WERI-Rb-1 (cell line): ENCODE data around the gene VRK3.
"Not testable (repeated sequence)": the region's sequence is repeated elsewhere in the genome, so short reads cannot be mapped to it uniquely, and the experiment has no call there.

Source experiments
- DNase-seq: peaks from one replicate; pipeline ENCODE4 v3.0.0-alpha.2; 2020
- H3K27ac ChIP-seq: fragments of 250-450 bp; sonication (Bioruptor Pico); 2 replicates; pipeline ENCODE4 v1.5.1; 2020; ENCODE audit warnings: mild to moderate bottlenecking, moderate library complexity
- H3K27me3 ChIP-seq: fragments of 250-450 bp; sonication (Bioruptor Pico); 2 replicates; pipeline ENCODE4 v1.5.1; 2021; ENCODE audit warnings: mild to moderate bottlenecking, low read depth, moderate library complexity; ENCODE audit not compliant: insufficient read depth, severe bottlenecking
- H3K36me3 ChIP-seq: fragments of 250-450 bp; sonication (Bioruptor Pico); 2 replicates; pipeline ENCODE4 v1.5.1; 2020; ENCODE audit warnings: mild to moderate bottlenecking, moderate library complexity
- H3K4me3 ChIP-seq: 2 replicates; pipeline ENCODE4 v1.5.1; 2011; ENCODE audit warnings: low read depth, mild to moderate bottlenecking, control low read depth, low read length
- H3K9me3 ChIP-seq: fragments of 250-450 bp; sonication (Bioruptor Pico); 2 replicates; pipeline ENCODE4 v1.5.1; 2021; ENCODE audit warnings: mild to moderate bottlenecking, moderate library complexity; ENCODE audit not compliant: severe bottlenecking
- TF ChIP-seq, protein P1 (sequence below): IDR thresholded peaks from 2 replicates; pipeline ENCODE4 v1.5.1; 2011; ENCODE audit warnings: low read depth, mild to moderate bottlenecking, control low read depth, inconsistent platforms, low read length

VRK3 gene

GRCh38 chr19:49968279-49968922 lies 56.8 kb downstream of the VRK3 start:
- H3K4me3 ChIP-seq: no peak overlapping the region
- H3K9me3 ChIP-seq: no peaks in the 10 kb centered on the region
- H3K27me3 ChIP-seq: no peaks in the 10 kb centered on the region
- TF ChIP-seq, protein P1, sequence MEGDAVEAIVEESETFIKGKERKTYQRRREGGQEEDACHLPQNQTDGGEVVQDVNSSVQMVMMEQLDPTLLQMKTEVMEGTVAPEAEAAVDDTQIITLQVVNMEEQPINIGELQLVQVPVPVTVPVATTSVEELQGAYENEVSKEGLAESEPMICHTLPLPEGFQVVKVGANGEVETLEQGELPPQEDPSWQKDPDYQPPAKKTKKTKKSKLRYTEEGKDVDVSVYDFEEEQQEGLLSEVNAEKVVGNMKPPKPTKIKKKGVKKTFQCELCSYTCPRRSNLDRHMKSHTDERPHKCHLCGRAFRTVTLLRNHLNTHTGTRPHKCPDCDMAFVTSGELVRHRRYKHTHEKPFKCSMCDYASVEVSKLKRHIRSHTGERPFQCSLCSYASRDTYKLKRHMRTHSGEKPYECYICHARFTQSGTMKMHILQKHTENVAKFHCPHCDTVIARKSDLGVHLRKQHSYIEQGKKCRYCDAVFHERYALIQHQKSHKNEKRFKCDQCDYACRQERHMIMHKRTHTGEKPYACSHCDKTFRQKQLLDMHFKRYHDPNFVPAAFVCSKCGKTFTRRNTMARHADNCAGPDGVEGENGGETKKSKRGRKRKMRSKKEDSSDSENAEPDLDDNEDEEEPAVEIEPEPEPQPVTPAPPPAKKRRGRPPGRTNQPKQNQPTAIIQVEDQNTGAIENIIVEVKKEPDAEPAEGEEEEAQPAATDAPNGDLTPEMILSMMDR: no peak
- no peak overlapping the region for H3K27ac ChIP-seq
- no peaks in the 10 kb centered on the region for H3K36me3 ChIP-seq
- DNase-seq: no peak

DNA sequence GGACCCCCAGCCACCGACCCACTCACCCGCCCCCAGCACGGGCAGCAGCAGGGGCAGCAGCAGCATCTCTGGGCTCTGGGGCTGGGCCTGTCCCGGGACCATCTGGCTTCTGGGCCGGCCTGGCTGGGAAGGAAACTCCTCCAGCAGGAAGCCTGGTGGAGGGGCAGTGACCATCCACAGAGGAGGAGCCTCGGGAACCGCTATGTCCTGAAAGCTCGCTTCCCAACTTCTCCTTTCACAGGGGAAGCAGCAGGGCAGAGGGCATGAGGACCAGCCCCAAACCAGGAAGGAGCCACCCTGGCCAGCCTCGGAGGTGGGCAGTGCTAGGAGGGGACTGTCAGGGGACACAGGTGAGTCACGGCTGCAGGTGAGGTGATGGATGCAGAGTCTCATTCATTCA lies 64.2 kb downstream of the VRK3 start, which contains the start of gene SIGLEC11:
Gene SIGLEC11 (minus strand): TSS at position 193 of the 400 bp plus-strand sequence. CDS start 91 bp downstream, at position 102.
- not testable (repeated sequence) for DNase-seq, H3K36me3 ChIP-seq, H3K9me3 ChIP-seq, H3K27ac ChIP-seq, H3K4me3 ChIP-seq, H3K27me3 ChIP-seq

DNA sequence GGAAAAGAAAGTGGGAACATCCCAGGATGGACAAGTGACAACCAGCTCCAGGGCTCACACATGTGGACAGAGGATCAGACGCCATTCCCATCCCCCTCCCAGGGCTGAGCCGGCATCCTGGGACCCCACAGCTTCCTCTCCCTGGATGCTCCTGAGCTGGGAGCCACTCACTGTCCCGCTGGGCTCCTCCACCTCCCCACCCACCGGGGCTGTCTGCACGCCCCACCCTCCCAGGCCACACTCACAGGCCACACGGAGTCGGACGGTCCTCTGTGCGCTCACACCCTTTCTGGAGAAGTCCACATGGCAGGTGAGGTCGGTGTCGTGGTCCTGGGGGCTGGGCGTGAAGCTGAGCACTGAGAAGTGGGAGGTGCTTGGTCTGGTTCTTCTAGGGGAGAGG lies 65.3 kb downstream of the VRK3 start:
- not testable (repeated sequence) for H3K4me3 ChIP-seq, H3K27ac ChIP-seq, DNase-seq

GRCh38 chr19:49958596-49958995 lies 66.6 kb downstream of the VRK3 start:
- DNase-seq, H3K4me3 ChIP-seq, H3K27me3 ChIP-seq, H3K9me3 ChIP-seq, H3K27ac ChIP-seq, H3K36me3 ChIP-seq: not testable (repeated sequence)

More for the DNA sequence above, 65.3 kb downstream of the VRK3 start:
- not testable (repeated sequence) for H3K9me3 ChIP-seq, H3K36me3 ChIP-seq, H3K27me3 ChIP-seq

GRCh38 chr19:49958144-49958543 lies 67.0 kb downstream of the VRK3 start:
- H3K4me3 ChIP-seq, H3K27me3 ChIP-seq, H3K9me3 ChIP-seq, DNase-seq, H3K27ac ChIP-seq, H3K36me3 ChIP-seq: not testable (repeated sequence)

DNA sequence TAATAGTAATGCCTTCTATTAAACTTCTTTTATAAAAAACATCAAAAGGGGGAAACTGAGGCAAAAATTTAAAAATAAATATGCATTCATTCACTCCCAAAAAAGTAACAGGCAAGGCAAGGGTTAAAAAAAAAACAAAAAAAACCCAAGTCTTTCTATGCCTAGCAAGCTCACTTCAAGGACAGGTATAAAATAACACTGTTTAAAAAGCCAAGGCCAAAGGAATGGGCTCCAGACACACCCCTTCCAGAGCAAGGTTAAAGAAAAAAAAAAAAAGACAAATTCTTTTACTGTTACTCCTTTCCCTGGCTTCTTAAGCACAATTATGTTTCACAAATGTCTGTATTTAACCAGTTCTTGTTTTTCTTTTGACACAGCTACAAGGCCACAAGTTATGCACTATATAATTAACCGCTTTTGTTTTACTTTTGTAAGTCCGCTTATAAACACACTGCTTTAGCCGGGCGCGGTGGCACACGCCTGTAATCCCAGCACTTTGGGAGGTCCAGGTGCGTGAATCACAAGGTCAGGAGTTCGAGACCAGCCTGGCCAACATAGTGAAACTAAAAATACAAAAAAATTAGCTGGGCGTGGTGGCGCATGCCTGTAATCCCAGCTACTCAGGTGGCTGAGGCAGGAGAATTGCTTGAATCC lies 67.8 kb downstream of the VRK3 start:
- H3K27ac ChIP-seq: no peak overlapping the region
- no peaks in the 10 kb centered on the region for H3K27me3 ChIP-seq
- TF ChIP-seq, protein P1: no peak
- no peaks in the 10 kb centered on the region for H3K36me3 ChIP-seq
- no peak overlapping the region for H3K4me3 ChIP-seq
- no peak for DNase-seq
- peaks cover 3% of the 10 kb centered on the region for H3K9me3 ChIP-seq

DNA sequence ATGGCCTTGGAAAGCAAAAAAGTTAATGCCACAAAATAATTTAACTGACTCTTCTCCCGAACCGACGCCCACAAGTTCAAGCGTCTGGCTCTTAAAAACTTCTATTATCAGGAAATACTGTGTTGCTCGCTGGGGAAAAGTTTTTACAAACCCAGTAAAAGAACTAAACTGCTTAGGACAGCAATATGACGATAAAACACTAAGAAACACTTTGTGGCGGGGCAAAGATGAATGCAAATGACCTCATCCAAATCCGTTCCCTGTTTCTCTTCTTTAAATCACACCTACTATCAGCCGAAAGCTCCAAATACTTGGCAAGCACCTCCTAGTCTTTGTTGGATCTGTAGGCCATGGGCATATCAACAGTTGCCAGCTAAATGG lies 69.1 kb downstream of the VRK3 start:
- Histone ChIP-seq H3K27ac (no peak overlapping the region), H3K27me3 (no peaks in the 10 kb centered on the region), H3K9me3 (no peaks in the 10 kb centered on the region), H3K36me3 (no peaks in the 10 kb centered on the region), H3K4me3 (no peak overlapping the region)
- DNase-seq: no peak
- TF ChIP-seq, protein P1: no peak

- TF ChIP-seq, protein P1: no peak
- DNase-seq: no peak
Measured at GRCh38 chr19:49954933-49955332, 70.2 kb downstream of the VRK3 start.

More at GRCh38 chr19:49954933-49955332, 70.2 kb downstream of the VRK3 start:
- Histone ChIP-seq H3K9me3 (no peaks in the 10 kb centered on the region), H3K4me3 (no peak overlapping the region), H3K36me3 (no peaks in the 10 kb centered on the region), H3K27me3 (no peaks in the 10 kb centered on the region), H3K27ac (no peak overlapping the region)
